HepG2 (cell line): ENCODE results near the gene RCCD1.

Source experiments
- HOXA7 ChIP-seq: sonication (generic); formaldehyde crosslinking; IDR thresholded peaks from 2 replicates; pipeline ENCODE4 v1.8.1; 2022; ENCODE audit warnings: mild to moderate bottlenecking, missing genetic modification reagents, moderate library complexity
- KAT2B ChIP-seq: fragments of 150-350 bp; IDR thresholded peaks from 2 replicates; pipeline ENCODE4 v1.6.1; 2014; ENCODE audit warnings: low read depth, low read length, borderline replicate concordance
- MAFF ChIP-seq: IDR thresholded peaks from 2 replicates; pipeline ENCODE4 v1.6.1; 2011; ENCODE audit warnings: low read depth, low read length, improper control_type of control experiment
- PLRG1 ChIP-seq: fragments of 450-650 bp; conservative IDR thresholded peaks from 2 replicates; pipeline ENCODE4 v1.6.1; 2016
- RBM39 ChIP-seq: fragments of 200-400 bp; formaldehyde crosslinking; IDR thresholded peaks from one replicate; pipeline ENCODE4 v1.6.1; 2018; ENCODE audit warnings: antibody characterized with exemption, mild to moderate bottlenecking, low read depth, low read length; ENCODE audit not compliant: poor library complexity, severe bottlenecking
- TF ChIP-seq, protein P1 (sequence below): sonication (generic); formaldehyde crosslinking; IDR thresholded peaks from 2 replicates; pipeline ENCODE4 v1.5.0; 2020; ENCODE audit warnings: mild to moderate bottlenecking, missing genetic modification reagents, moderate library complexity
- TF ChIP-seq, protein P2 (sequence below): sonication (generic); formaldehyde crosslinking; IDR thresholded peaks from 2 replicates; pipeline ENCODE4 v1.4.0; 2020; ENCODE audit warnings: missing genetic modification reagents
- TF ChIP-seq, protein P3 (sequence below): sonication (generic); formaldehyde crosslinking; IDR thresholded peaks from 2 replicates; pipeline ENCODE4 v1.4.0; 2020; ENCODE audit warnings: missing genetic modification reagents, borderline replicate concordance

DNA sequence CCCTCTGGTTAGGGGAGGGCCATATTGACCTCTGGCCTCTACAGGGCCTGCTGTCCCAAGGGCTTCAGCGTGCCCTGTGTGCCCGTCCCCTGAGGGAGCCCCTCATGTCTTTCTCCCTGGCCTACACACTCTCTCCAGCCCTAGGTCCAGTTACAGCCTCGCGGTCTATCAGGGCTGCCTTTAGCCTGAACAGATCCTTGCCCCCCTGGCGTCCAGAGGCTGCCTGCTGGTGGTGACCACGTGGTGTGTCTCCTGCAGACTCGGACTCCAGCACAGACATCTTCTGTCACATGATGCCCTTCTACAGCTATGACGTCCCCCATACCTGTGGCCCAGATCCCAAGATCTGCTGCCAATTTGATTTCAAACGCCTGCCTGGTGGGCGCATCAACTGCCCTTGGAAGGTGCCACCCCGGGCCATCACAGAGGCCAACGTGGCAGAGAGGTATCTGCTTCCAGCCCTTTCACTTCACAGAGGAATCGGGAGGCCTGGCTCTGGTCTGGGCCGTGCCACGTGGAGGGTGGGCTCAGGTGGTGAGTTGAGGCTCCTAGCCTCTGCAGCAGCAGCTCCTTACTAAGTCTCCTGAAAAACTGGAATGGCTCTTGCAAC, 47.5 kb upstream of the RCCD1 start:
- TF ChIP-seq PLRG1 (no peak), HOXA7 (no peak), RBM39 (no peak), MAFF (no peak), KAT2B (no peak)
- TF ChIP-seq, protein P1, sequence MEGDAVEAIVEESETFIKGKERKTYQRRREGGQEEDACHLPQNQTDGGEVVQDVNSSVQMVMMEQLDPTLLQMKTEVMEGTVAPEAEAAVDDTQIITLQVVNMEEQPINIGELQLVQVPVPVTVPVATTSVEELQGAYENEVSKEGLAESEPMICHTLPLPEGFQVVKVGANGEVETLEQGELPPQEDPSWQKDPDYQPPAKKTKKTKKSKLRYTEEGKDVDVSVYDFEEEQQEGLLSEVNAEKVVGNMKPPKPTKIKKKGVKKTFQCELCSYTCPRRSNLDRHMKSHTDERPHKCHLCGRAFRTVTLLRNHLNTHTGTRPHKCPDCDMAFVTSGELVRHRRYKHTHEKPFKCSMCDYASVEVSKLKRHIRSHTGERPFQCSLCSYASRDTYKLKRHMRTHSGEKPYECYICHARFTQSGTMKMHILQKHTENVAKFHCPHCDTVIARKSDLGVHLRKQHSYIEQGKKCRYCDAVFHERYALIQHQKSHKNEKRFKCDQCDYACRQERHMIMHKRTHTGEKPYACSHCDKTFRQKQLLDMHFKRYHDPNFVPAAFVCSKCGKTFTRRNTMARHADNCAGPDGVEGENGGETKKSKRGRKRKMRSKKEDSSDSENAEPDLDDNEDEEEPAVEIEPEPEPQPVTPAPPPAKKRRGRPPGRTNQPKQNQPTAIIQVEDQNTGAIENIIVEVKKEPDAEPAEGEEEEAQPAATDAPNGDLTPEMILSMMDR (CRISPR knock-in tag) = no peak
- TF ChIP-seq, protein P2, sequence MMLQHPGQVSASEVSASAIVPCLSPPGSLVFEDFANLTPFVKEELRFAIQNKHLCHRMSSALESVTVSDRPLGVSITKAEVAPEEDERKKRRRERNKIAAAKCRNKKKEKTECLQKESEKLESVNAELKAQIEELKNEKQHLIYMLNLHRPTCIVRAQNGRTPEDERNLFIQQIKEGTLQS = no peak
- TF ChIP-seq, protein P3, sequence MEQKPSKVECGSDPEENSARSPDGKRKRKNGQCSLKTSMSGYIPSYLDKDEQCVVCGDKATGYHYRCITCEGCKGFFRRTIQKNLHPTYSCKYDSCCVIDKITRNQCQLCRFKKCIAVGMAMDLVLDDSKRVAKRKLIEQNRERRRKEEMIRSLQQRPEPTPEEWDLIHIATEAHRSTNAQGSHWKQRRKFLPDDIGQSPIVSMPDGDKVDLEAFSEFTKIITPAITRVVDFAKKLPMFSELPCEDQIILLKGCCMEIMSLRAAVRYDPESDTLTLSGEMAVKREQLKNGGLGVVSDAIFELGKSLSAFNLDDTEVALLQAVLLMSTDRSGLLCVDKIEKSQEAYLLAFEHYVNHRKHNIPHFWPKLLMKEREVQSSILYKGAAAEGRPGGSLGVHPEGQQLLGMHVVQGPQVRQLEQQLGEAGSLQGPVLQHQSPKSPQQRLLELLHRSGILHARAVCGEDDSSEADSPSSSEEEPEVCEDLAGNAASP (CRISPR knock-in tag) = no peak
